ENCODE measurements around the gene MAPKAP1.

GRCh38 chr9:125430161-125431011, 276.6 kb downstream of the MAPKAP1 start:
- TF ChIP-seq TEAD4 (IDR thresholded peaks at IDR 0.05) (no peak), RAD21 (IDR thresholded peaks at IDR 0.05; ENCODE audit: low read depth) (no peak), EP300 (IDR thresholded peaks at IDR 0.05; ENCODE audit: borderline replicate concordance) (no peak), CREB1 (IDR thresholded peaks at IDR 0.05; ENCODE audit: low read depth) (no peak)
